HEK293 (cell line): Measurements from ENCODE around the gene CCDC71L.

Source experiments
- CTCF ChIA-PET: fragments of 350-600 bp; formaldehyde crosslinking; extraction: SDS; loops from one replicate; lab custom pipeline; 2021; ENCODE audit warnings: antibody characterized with exemption; lab: Yijun Ruan, JAX
- POLR2A ChIA-PET: fragments of 300-600 bp; formaldehyde crosslinking; extraction: SDS; loops from one replicate; lab custom pipeline; 2020; ENCODE audit warnings: antibody characterized with exemption, inconsistent platforms; lab: Yijun Ruan, JAX
- H3K27ac ChIP-seq: fragments of 200-500 bp; sonication (Bioruptor generic); 2 replicates; pipeline ENCODE4 v1.5.1; 2014; ENCODE audit warnings: low read depth, low read length, control low read depth, inconsistent platforms; ENCODE audit errors: extremely low read depth
- H3K36me3 ChIP-seq, 2 experiments: fragments of 200-500 bp in 1 of 2; sonication (Bioruptor generic) in 1 of 2; 1 replicate in 1 of 2; 2 replicates in 1 of 2; pipeline ENCODE4 v1.5.1; 2014 to 2017; ENCODE audit warnings: inconsistent platforms in 2 of 2, low read length in 2 of 2; ENCODE audit not compliant: control insufficient read depth in 2 of 2, insufficient read depth in 1 of 2
- H3K4me1 ChIP-seq: fragments of 200-500 bp; sonication (Bioruptor generic); 2 replicates; pipeline ENCODE4 v1.5.1; 2014; ENCODE audit warnings: mild to moderate bottlenecking, low read length, inconsistent platforms; ENCODE audit not compliant: control insufficient read depth, insufficient read depth
- H3K4me3 ChIP-seq: 2 replicates; pipeline ENCODE4 v1.5.1; 2011; ENCODE audit warnings: low read depth, mild to moderate bottlenecking, control low read depth, low read length, moderate library complexity
- H3K9me3 ChIP-seq: fragments of 200-500 bp; sonication (Bioruptor generic); 2 replicates; pipeline ENCODE4 v1.5.1; 2014; ENCODE audit warnings: low read depth, low read length, inconsistent platforms; ENCODE audit not compliant: control insufficient read depth, insufficient read depth
- PRDM6 ChIP-seq: fragments of 450-650 bp; formaldehyde crosslinking; IDR thresholded peaks from 2 replicates; pipeline ENCODE4 v1.5.1; 2017; ENCODE audit warnings: missing biosample characterization, missing genetic modification characterization
- RBAK ChIP-seq: fragments of 450-650 bp; formaldehyde crosslinking; IDR thresholded peaks from 2 replicates; pipeline ENCODE4 v1.5.1; 2016; ENCODE audit warnings: missing biosample characterization, missing genetic modification characterization
- SCRT1 ChIP-seq: fragments of 450-650 bp; formaldehyde crosslinking; IDR thresholded peaks from 2 replicates; pipeline ENCODE4 v1.5.1; 2016; ENCODE audit warnings: missing biosample characterization, missing genetic modification characterization, borderline replicate concordance
- SETDB1 ChIP-seq: IDR thresholded peaks from one replicate; pipeline ENCODE4 v1.6.1; 2017; ENCODE audit warnings: mild to moderate bottlenecking, low read length, moderate library complexity, mixed read lengths; ENCODE audit not compliant: insufficient read length
- ZBTB21 ChIP-seq: fragments of 450-650 bp; formaldehyde crosslinking; IDR thresholded peaks from 2 replicates; pipeline ENCODE4 v1.5.1; 2017; ENCODE audit warnings: missing biosample characterization, missing genetic modification characterization
- ZFHX2 ChIP-seq: fragments of 450-650 bp; formaldehyde crosslinking; conservative IDR thresholded peaks from 2 replicates; pipeline ENCODE4 v1.5.1; 2016; ENCODE audit warnings: missing biosample characterization, missing genetic modification characterization
- ZFP41 ChIP-seq: fragments of 450-650 bp; formaldehyde crosslinking; IDR thresholded peaks from 2 replicates; pipeline ENCODE4 v1.5.1; 2016; ENCODE audit warnings: missing biosample characterization, missing genetic modification characterization, borderline replicate concordance
- ZNF148 ChIP-seq: fragments of 450-650 bp; formaldehyde crosslinking; IDR thresholded peaks from 2 replicates; pipeline ENCODE4 v1.5.0; 2017; ENCODE audit warnings: missing biosample characterization, missing genetic modification characterization, borderline replicate concordance
- ZNF24 ChIP-seq: fragments of 450-650 bp; formaldehyde crosslinking; IDR thresholded peaks from 2 replicates; pipeline ENCODE4 v1.5.1; 2016; ENCODE audit warnings: missing biosample characterization, missing genetic modification characterization
- ZNF266 ChIP-seq: fragments of 450-650 bp; formaldehyde crosslinking; IDR thresholded peaks from 2 replicates; pipeline ENCODE4 v1.5.1; 2016; ENCODE audit warnings: missing biosample characterization, missing genetic modification characterization, low read depth
- ZNF366 ChIP-seq: fragments of 450-650 bp; formaldehyde crosslinking; conservative IDR thresholded peaks from 2 replicates; pipeline ENCODE4 v1.5.1; 2016; ENCODE audit warnings: missing biosample characterization, missing genetic modification characterization
- ZNF37A ChIP-seq: fragments of 450-650 bp; IDR thresholded peaks from 2 replicates; pipeline ENCODE4 v1.5.1; 2018; ENCODE audit warnings: missing biosample characterization, missing genetic modification characterization
- ZNF510 ChIP-seq: fragments of 450-650 bp; formaldehyde crosslinking; IDR thresholded peaks from 2 replicates; pipeline ENCODE4 v1.5.1; 2018; ENCODE audit warnings: mild to moderate bottlenecking, missing genetic modification characterization, missing biosample characterization; ENCODE audit not compliant: insufficient replicate concordance
- ZNF518A ChIP-seq: fragments of 450-650 bp; formaldehyde crosslinking; conservative IDR thresholded peaks from 2 replicates; pipeline ENCODE4 v1.5.1; 2016; ENCODE audit warnings: low read depth, missing biosample characterization, missing genetic modification characterization
- ZNF530 ChIP-seq: fragments of 450-650 bp; formaldehyde crosslinking; IDR thresholded peaks from 2 replicates; pipeline ENCODE4 v1.5.1; 2016; ENCODE audit warnings: low read depth, missing biosample characterization, missing genetic modification characterization
- ZNF548 ChIP-seq: fragments of 450-650 bp; formaldehyde crosslinking; IDR thresholded peaks from 2 replicates; pipeline ENCODE4 v1.5.1; 2016; ENCODE audit warnings: missing biosample characterization, missing genetic modification characterization
- ZNF707 ChIP-seq: fragments of 450-650 bp; formaldehyde crosslinking; IDR thresholded peaks from 2 replicates; pipeline ENCODE4 v1.5.1; 2016; ENCODE audit warnings: missing biosample characterization, missing genetic modification characterization
- ZNF791 ChIP-seq: fragments of 450-650 bp; formaldehyde crosslinking; IDR thresholded peaks from 2 replicates; pipeline ENCODE4 v1.5.1; 2016; ENCODE audit warnings: missing biosample characterization, missing genetic modification characterization
- TF ChIP-seq, protein P1 (sequence below): fragments of 450-650 bp; formaldehyde crosslinking; IDR thresholded peaks from 2 replicates; pipeline ENCODE4 v1.5.1; 2016; ENCODE audit warnings: missing biosample characterization, missing genetic modification characterization
- TF ChIP-seq, protein P2 (sequence below): sonication (generic); formaldehyde crosslinking; IDR thresholded peaks from 2 replicates; pipeline ENCODE4 v1.8.1; 2022; ENCODE audit warnings: mild to moderate bottlenecking, moderate library complexity, missing genetic modification reagents

The CCDC71L gene

DNA sequence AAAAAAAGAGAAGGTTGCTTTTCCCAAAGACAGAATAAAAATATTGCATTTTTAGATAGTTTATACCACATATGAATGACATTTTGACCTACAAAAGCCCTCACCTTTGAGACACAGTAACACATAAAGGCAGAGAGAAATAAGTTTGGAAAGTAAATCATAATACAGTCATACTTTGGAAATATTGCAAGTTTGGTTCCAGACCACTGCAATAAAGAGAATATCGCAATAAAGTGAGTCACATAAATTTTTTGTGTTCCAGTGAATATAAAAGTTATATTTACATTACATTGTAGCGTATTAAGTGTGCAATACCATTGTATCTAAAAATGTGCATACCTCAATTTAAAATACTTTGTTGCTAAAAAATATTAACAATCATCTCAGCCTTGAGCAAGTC, 40.3 kb downstream of the CCDC71L start:
- H3K4me3 ChIP-seq = no peak overlapping the region
- H3K4me1 ChIP-seq = no peaks in the 10 kb centered on the region
- ChIA-PET POLR2A (no interaction called here), CTCF (interaction anchor here (0.6 to 0.7 kb wide), 2 partner anchors 21 to 195 kb away, joined by 3 read pairs; no protein-coding TSS in a partner anchor)
- no peak overlapping the region for H3K27ac ChIP-seq
- H3K9me3 ChIP-seq = no peaks in the 10 kb centered on the region
- H3K36me3 ChIP-seq = no peaks in the 10 kb centered on the region
- TF ChIP-seq ZNF37A (tag by site-specific recombination) (no peak), RBAK (tag by site-specific recombination) (no peak)

GRCh38 chr7:106620034-106620433, 40.9 kb downstream of the CCDC71L start:
- H3K9me3 ChIP-seq = no peaks in the 10 kb centered on the region
- H3K4me3 ChIP-seq = no peak overlapping the region
- ChIA-PET POLR2A (no interaction called here), CTCF (interaction anchor here (0.6 to 0.7 kb wide), 2 partner anchors 21 to 194 kb away, joined by 3 read pairs; no protein-coding TSS in a partner anchor)
- H3K27ac ChIP-seq = no peak overlapping the region
- H3K4me1 ChIP-seq = no peaks in the 10 kb centered on the region
- H3K36me3 ChIP-seq = no peaks in the 10 kb centered on the region
- TF ChIP-seq ZNF266 = no peak
- no peak for TF ChIP-seq ZNF548 (tag by site-specific recombination)
- TF ChIP-seq ZFHX2 (tag by site-specific recombination) = no peak
- no peak for TF ChIP-seq ZNF791 (tag by site-specific recombination)
- TF ChIP-seq ZNF510 (tag by site-specific recombination) = no peak
- no peak for TF ChIP-seq ZNF518A (tag by site-specific recombination)

DNA sequence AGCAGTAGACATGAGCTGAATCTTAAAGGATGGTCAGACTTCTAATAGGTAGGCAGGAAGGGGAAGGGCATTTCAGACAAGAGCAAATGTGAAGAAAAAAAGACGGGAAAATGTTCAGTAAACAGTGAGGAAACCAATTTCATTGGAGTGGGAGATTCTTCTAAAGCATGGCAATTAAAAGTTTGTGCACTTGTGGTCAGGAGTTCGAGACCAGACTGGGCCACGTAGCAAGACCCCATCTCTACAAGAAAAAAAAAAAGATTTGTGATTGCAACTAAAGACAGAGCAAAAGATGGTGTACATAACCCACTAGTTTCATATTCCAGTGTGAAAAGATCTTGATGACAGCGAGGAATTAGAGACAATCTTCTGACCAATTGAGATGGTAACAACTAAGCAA, 41.7 kb downstream of the CCDC71L start:
- Histone ChIP-seq H3K36me3 (no peaks in the 10 kb centered on the region), H3K9me3 (no peaks in the 10 kb centered on the region), H3K4me1 (no peaks in the 10 kb centered on the region), H3K4me3 (no peak overlapping the region), H3K27ac (no peak overlapping the region)
- CTCF ChIA-PET = no interaction called here
- POLR2A ChIA-PET = no interaction called here
- TF ChIP-seq ZFP41 (tag by site-specific recombination) (no peak), ZNF148 (no peak), ZNF366 (tag by site-specific recombination) (no peak), SCRT1 (tag by site-specific recombination) (no peak), SETDB1 (no peak), ZBTB21 (tag by site-specific recombination) (no peak), ZNF530 (no peak), PRDM6 (tag by site-specific recombination) (no peak), ZNF707 (no peak), ZNF24 (tag by site-specific recombination) (no peak)
- TF ChIP-seq, protein P1, sequence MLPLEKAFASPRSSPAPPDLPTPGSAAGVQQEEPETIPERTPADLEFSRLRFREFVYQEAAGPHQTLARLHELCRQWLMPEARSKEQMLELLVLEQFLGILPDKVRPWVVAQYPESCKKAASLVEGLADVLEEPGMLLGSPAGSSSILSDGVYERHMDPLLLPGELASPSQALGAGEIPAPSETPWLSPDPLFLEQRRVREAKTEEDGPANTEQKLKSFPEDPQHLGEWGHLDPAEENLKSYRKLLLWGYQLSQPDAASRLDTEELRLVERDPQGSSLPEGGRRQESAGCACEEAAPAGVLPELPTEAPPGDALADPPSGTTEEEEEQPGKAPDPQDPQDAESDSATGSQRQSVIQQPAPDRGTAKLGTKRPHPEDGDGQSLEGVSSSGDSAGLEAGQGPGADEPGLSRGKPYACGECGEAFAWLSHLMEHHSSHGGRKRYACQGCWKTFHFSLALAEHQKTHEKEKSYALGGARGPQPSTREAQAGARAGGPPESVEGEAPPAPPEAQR (tag by site-specific recombination) = no peak
- TF ChIP-seq, protein P2, sequence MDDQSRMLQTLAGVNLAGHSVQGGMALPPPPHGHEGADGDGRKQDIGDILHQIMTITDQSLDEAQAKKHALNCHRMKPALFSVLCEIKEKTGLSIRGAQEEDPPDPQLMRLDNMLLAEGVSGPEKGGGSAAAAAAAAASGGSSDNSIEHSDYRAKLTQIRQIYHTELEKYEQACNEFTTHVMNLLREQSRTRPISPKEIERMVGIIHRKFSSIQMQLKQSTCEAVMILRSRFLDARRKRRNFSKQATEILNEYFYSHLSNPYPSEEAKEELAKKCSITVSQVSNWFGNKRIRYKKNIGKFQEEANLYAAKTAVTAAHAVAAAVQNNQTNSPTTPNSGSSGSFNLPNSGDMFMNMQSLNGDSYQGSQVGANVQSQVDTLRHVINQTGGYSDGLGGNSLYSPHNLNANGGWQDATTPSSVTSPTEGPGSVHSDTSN (CRISPR knock-in tag) = no peak
